GM23248 (cell line): ENCODE measurements around the gene PRKCB. TPM values are rescaled to one million over a fixed set of nuclear protein-coding genes. Genes with fewer than 3 reads are reported as not detected.

Experiments used
- DNase-seq: peaks from one replicate; pipeline ENCODE4 v3.0.0-alpha.2; 2015
- H2AFZ ChIP-seq: fragments of 200-600 bp; sonication (generic); 2 replicates; pipeline ENCODE4 v1.6.1; 2016; ENCODE audit warnings: antibody characterized with exemption
- H3F3A ChIP-seq: fragments of 200-600 bp; sonication (generic); 2 replicates; pipeline ENCODE4 v1.6.1; 2016; ENCODE audit warnings: mild to moderate bottlenecking, antibody characterized with exemption, mixed run types; ENCODE audit not compliant: insufficient read depth
- H3K27ac ChIP-seq: fragments of 200-600 bp; sonication (generic); 2 replicates; pipeline ENCODE4 v1.5.1; 2016; ENCODE audit warnings: mild to moderate bottlenecking
- H3K27me3 ChIP-seq: fragments of 200-600 bp; sonication (generic); replicated peaks from 2 replicates; pipeline ENCODE4 v1.6.1; 2016; ENCODE audit warnings: mild to moderate bottlenecking; ENCODE audit not compliant: insufficient read depth
- H3K36me3 ChIP-seq: fragments of 200-600 bp; sonication (generic); 2 replicates; pipeline ENCODE4 v1.6.1; 2016; ENCODE audit warnings: low read depth, mild to moderate bottlenecking
- H3K4me1 ChIP-seq: fragments of 200-600 bp; sonication (generic); 2 replicates; pipeline ENCODE4 v1.6.1; 2016; ENCODE audit warnings: mild to moderate bottlenecking; ENCODE audit not compliant: insufficient read depth
- H3K4me2 ChIP-seq: fragments of 200-600 bp; sonication (generic); one replicate; pipeline ENCODE4 v1.6.1; 2016; ENCODE audit warnings: mild to moderate bottlenecking; ENCODE audit not compliant: unreplicated experiment
- H3K4me3 ChIP-seq: fragments of 200-600 bp; sonication (generic); 2 replicates; pipeline ENCODE4 v1.5.1; 2016; ENCODE audit warnings: mild to moderate bottlenecking
- H3K79me2 ChIP-seq: fragments of 200-600 bp; sonication (generic); 2 replicates; pipeline ENCODE4 v1.6.1; 2016; ENCODE audit warnings: mild to moderate bottlenecking; ENCODE audit not compliant: insufficient read depth
- H3K9ac ChIP-seq: fragments of 200-600 bp; sonication (generic); 2 replicates; pipeline ENCODE4 v1.6.1; 2016; ENCODE audit warnings: mild to moderate bottlenecking
- H3K9me2 ChIP-seq: fragments of 200-600 bp; sonication (generic); 2 replicates; pipeline ENCODE4 v1.6.1; 2016; ENCODE audit warnings: mixed run types, mild to moderate bottlenecking, moderate library complexity; ENCODE audit not compliant: insufficient read depth
- H3K9me3 ChIP-seq: fragments of 200-600 bp; sonication (generic); one replicate; pipeline ENCODE4 v1.6.1; 2017; ENCODE audit warnings: low read depth
- H4K20me1 ChIP-seq: fragments of 200-600 bp; sonication (generic); 2 replicates; pipeline ENCODE4 v1.6.0; 2016; ENCODE audit not compliant: insufficient read depth
- EZH2 ChIP-seq: fragments of 200-600 bp; sonication (generic); IDR thresholded peaks from 2 replicates; pipeline ENCODE4 v1.6.1; 2018; ENCODE audit warnings: antibody characterized with exemption, mild to moderate bottlenecking; ENCODE audit not compliant: insufficient read depth, poor library complexity, severe bottlenecking
- EZH2phosphoT487 ChIP-seq: fragments of 200-600 bp; sonication (generic); IDR thresholded peaks from 2 replicates; pipeline ENCODE4 v1.6.1; 2018; ENCODE audit warnings: antibody characterized with exemption, moderate library complexity, mild to moderate bottlenecking, low read depth; ENCODE audit not compliant: insufficient read depth
- WGBS, 2 experiments: methylation state at CpG; one replicate each; pipeline ENCODE4 v1.1.6; 2015 to 2017; ENCODE audit warnings: low lambda C conversion rate in 2 of 2, low coverage in 1 of 2; ENCODE audit errors: missing lambda C conversion rate in 2 of 2; 5-methylcytosine and 5-hydroxymethylcytosine counted together
- in situ Hi-C: fragments of 300-500 bp; cut with MboI; formaldehyde crosslinking; loops from 2 replicates; pipeline ENCODE4 v1.15.0; 2020
- polyA plus RNA-seq: library from polyadenylated mRNA; unstranded; fragments of >200 nt; fragmentation: Nextera tagmentation; extraction: Ambion mirVana; gene quantifications from 2 replicates; pipeline ENCODE4 v1.2.1, GENCODE V29; 2016
- total RNA-seq: library from RNA; depleted of rRNA; stranded (reverse); fragments of >200 nt; shearing (Covaris generic); gene quantifications from 2 replicates; pipeline ENCODE4 v1.2.3, GENCODE V29; 2014

PRKCB gene
- total and polyA plus RNA-seq, 2 experiments from 2014 or later, result not detected

DNA sequence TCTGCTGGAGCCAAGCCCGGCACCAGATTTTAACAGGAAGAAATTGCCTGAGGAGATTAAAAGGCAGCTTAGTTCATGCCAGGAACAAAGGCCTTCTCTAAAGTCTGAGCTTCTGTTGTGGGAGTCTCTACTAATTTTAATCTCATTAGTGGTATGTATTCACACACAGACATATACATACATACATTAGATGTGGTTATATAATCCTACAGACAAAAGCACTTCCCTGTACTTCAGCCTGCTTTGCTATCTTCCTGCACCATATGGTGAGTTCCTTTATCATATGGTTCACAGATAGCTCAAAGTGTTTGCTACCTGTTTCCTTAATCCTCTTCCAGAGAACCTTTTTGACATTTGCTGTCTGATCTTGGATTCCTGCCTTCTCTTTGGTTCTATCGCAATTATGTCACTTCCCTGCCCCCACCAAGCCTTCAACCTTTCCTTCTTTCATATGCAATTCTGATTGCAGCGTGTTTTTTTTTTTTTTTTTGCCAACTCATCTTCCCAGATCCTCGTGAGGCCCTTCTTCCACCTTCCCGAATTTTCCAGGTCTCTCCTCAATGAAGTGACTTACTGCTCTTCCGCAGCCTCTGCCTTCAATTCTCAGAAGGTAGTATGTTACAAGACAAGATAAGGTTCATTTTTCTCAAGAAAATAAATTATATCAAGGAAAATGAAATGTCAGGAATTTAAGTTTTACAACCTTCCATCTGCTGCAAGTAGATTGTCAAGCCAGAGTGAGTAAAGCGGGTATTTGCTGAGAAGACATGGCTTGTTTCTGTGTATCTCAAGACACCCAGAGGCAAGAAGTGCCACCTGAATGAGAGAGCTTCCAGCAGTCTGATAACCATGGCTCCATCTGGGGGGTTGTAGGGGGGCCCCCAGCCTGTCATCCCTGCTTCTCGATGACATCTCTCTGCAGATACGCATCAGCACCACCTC, 300.1 kb downstream of the PRKCB start:
- Histone ChIP-seq H3K36me3 (no peaks in the 10 kb centered on the region), H3K9me2 (no peaks in the 10 kb centered on the region), H3K4me2 (no peak overlapping the region), H3K4me3 (no peak overlapping the region), H3K9me3 (no peaks in the 10 kb centered on the region), H3K4me1 (no peaks in the 10 kb centered on the region), H4K20me1 (no peaks in the 10 kb centered on the region), H3K79me2 (no peaks in the 10 kb centered on the region), H3K9ac (no peak overlapping the region), H3K27me3 (no peaks in the 10 kb centered on the region), H3F3A (no peaks in the 10 kb centered on the region), H3K27ac (no peak overlapping the region), H2AFZ (no peak overlapping the region)
- TF ChIP-seq EZH2phosphoT487 (no peak), EZH2 (no peak)
- DNase-seq, result no peak
- in situ Hi-C loops, result no loop called here
- WGBS, 2 experiments, result 22 to 28% methylated on average over 9 of the region's 9 CpGs

DNA sequence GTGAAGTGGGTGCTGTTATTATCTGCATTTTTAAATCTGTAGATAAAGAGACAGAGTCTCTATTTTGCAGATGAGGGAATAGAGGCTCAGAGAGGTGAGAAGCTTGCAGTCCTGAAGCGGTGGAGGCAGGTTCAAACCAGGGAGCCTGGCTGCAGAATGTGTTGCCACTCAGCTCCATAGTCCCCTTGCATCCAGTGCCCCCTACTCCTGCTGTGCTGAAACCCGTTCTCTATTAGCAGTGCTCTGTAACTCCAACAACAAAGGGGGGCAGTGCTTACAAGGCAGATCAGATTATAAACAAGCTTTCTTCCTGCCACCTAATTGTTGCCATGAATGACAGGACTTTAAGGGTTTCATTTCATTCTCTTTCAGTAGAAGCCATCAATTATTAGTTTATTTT, 302.2 kb downstream of the PRKCB start:
- 3 to 5% methylated on average over 2 of the region's 2 CpGs for WGBS, 2 experiments
- no peak overlapping the region for H3K4me2 ChIP-seq
- in situ Hi-C loops, result no loop called here
- H3K27ac ChIP-seq, result no peak overlapping the region
- H3K4me1 ChIP-seq, result no peaks in the 10 kb centered on the region
- DNase-seq, result no peak
- H3K4me3 ChIP-seq, result no peak overlapping the region
- no peaks in the 10 kb centered on the region for H3K9me2 ChIP-seq
- H2AFZ ChIP-seq, result no peak overlapping the region
- no peaks in the 10 kb centered on the region for H4K20me1 ChIP-seq
- no peaks in the 10 kb centered on the region for H3K27me3 ChIP-seq
- H3F3A ChIP-seq, result no peaks in the 10 kb centered on the region
- H3K9me3 ChIP-seq, result no peaks in the 10 kb centered on the region
- TF ChIP-seq EZH2phosphoT487 (no peak), EZH2 (no peak)
- H3K79me2 ChIP-seq, result no peaks in the 10 kb centered on the region
- H3K9ac ChIP-seq, result no peak overlapping the region
- H3K36me3 ChIP-seq, result no peaks in the 10 kb centered on the region

DNA sequence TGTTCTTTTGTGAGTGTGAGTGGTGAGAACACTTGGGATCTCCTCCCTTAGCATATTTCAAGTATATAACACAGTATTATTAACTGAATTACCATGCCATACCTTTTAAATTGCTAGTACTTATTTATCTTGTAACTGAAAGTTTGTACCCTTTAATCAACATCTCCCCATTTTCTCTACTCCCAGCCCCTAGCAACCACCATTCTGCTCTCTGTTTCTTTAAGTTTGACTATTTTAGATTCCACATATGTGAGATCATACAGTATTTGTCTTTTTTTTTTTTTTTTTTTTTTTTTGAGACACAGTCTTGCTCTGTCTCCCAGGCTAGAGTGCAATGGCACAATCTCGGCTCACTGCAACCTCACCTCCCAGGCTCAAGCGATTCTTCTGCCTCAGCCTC, 302.8 kb downstream of the PRKCB start:
- Histone ChIP-seq H2AFZ (no peak overlapping the region), H3K9me2 (no peaks in the 10 kb centered on the region), H3K4me2 (no peak overlapping the region), H3K27ac (no peak overlapping the region), H3K4me3 (no peak overlapping the region), H4K20me1 (no peaks in the 10 kb centered on the region), H3K79me2 (no peaks in the 10 kb centered on the region), H3K9ac (no peak overlapping the region), H3K27me3 (no peaks in the 10 kb centered on the region), H3F3A (no peaks in the 10 kb centered on the region), H3K36me3 (no peaks in the 10 kb centered on the region), H3K4me1 (no peaks in the 10 kb centered on the region), H3K9me3 (no peaks in the 10 kb centered on the region)
- DNase-seq, result no peak
- 21 to 50% methylated on average over 2 of the region's 2 CpGs for WGBS, 2 experiments
- TF ChIP-seq EZH2 (no peak), EZH2phosphoT487 (no peak)
- in situ Hi-C loops, result no loop called here

DNA sequence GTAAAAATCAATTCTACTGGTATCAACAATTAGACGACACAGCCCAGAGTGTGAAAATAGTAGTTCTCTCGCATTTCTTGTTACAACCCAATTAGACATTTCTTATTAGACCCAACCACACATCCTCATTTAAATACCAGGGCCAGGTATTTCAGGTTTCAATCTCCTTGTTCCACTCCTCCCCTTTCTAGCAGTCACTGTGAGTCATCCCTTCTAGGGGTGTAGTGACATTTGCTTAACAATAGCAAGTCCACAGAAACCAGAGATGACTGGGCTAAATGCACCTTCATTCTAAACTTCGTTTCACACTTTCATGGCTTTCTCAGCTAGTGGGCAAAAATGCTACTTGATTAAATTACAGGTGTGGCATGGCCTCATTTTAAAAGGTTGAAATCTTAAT, 303.5 kb downstream of the PRKCB start:
- Histone ChIP-seq H3K27ac (no peak overlapping the region), H3K4me3 (no peak overlapping the region), H3K4me2 (no peak overlapping the region), H3K9me3 (no peaks in the 10 kb centered on the region), H3K36me3 (no peaks in the 10 kb centered on the region), H3K4me1 (no peaks in the 10 kb centered on the region), H3K9me2 (no peaks in the 10 kb centered on the region), H4K20me1 (no peaks in the 10 kb centered on the region), H3K27me3 (no peaks in the 10 kb centered on the region), H3F3A (no peaks in the 10 kb centered on the region), H3K79me2 (no peaks in the 10 kb centered on the region), H3K9ac (no peak overlapping the region), H2AFZ (no peak overlapping the region)
- 13 to 15% methylated on average over 3 of the region's 3 CpGs for WGBS, 2 experiments
- in situ Hi-C loops, result no loop called here
- DNase-seq, result no peak
- no peak for TF ChIP-seq EZH2phosphoT487
- no peak for TF ChIP-seq EZH2
